Caki2 (cell line): ENCODE measurements around the gene PLXNA4. TPM values are rescaled to one million over a fixed set of nuclear protein-coding genes. Genes with fewer than 3 reads are reported as not detected.

ENCODE experiments used
- DNase-seq: peaks from one replicate; pipeline ENCODE4 v3.0.0-alpha.2; 2015; ENCODE audit warnings: low read depth
- in situ Hi-C: cut with HindIII; loops from 2 replicates; pipeline ENCODE4 v1.10.0; 2016; ENCODE audit warnings: low sequenced_read_pairs, low pct_unique_long_range_greater_than_20kb, mixed read lengths
- total RNA-seq: library from RNA; depleted of rRNA; stranded (reverse); fragments of >200 nt; shearing (Covaris generic); gene quantifications from 2 replicates; pipeline ENCODE4 v1.2.3, GENCODE V29; 2014; ENCODE audit warnings: low replicate concordance

The PLXNA4 gene
- total RNA-seq, 1 experiment from 2014 or later = 0.34 TPM

- in situ Hi-C loops = no loop called here
Observed at GRCh38 chr7:132466367-132466766, 109.9 kb downstream of the PLXNA4 start.

GRCh38 chr7:132465516-132465915, 110.8 kb downstream of the PLXNA4 start:
- DNase-seq = no peak
- in situ Hi-C loops = no loop called here

More at GRCh38 chr7:132466367-132466766, 109.9 kb downstream of the PLXNA4 start:
- DNase-seq = no peak

GRCh38 chr7:132464740-132465139, 111.5 kb downstream of the PLXNA4 start:
- DNase-seq = no peak
- in situ Hi-C loops = no loop called here

- DNase-seq = no peak
- in situ Hi-C loops = no loop called here
Observed at GRCh38 chr7:132463922-132464321, 112.3 kb downstream of the PLXNA4 start.

GRCh38 chr7:132462478-132462877, 113.8 kb downstream of the PLXNA4 start:
- in situ Hi-C loops = no loop called here
- no peak for DNase-seq

GRCh38 chr7:132461032-132461592, 115.2 kb downstream of the PLXNA4 start:
- no peak for DNase-seq
- in situ Hi-C loops = no loop called here

GRCh38 chr7:132458729-132459128, 117.5 kb downstream of the PLXNA4 start:
- in situ Hi-C loops = no loop called here
- DNase-seq = no peak

GRCh38 chr7:132457658-132458057, 118.6 kb downstream of the PLXNA4 start:
- no peak for DNase-seq
- in situ Hi-C loops = no loop called here

GRCh38 chr7:132456418-132456817, 119.9 kb downstream of the PLXNA4 start:
- no peak for DNase-seq
- in situ Hi-C loops = no loop called here

- in situ Hi-C loops = no loop called here
- no peak for DNase-seq
Observed at GRCh38 chr7:132455378-132455777, 120.9 kb downstream of the PLXNA4 start.

GRCh38 chr7:132453826-132454225, 122.4 kb downstream of the PLXNA4 start:
- in situ Hi-C loops = no loop called here
- no peak for DNase-seq

GRCh38 chr7:132451161-132451560, 125.1 kb downstream of the PLXNA4 start:
- no peak for DNase-seq
- in situ Hi-C loops = no loop called here

- DNase-seq = no peak
- in situ Hi-C loops = no loop called here
Observed at GRCh38 chr7:132450696-132451095, 125.6 kb downstream of the PLXNA4 start.

- in situ Hi-C loops = no loop called here
Observed at GRCh38 chr7:132450188-132450587, 126.1 kb downstream of the PLXNA4 start.

GRCh38 chr7:132446666-132447278, 129.5 kb downstream of the PLXNA4 start:
- in situ Hi-C loops = no loop called here

More at GRCh38 chr7:132450188-132450587, 126.1 kb downstream of the PLXNA4 start:
- DNase-seq = no peak

GRCh38 chr7:132446260-132446659, 130.0 kb downstream of the PLXNA4 start:
- in situ Hi-C loops = no loop called here
- DNase-seq = no peak

More at GRCh38 chr7:132446666-132447278, 129.5 kb downstream of the PLXNA4 start:
- DNase-seq = no peak

GRCh38 chr7:132443761-132444520, 132.3 kb downstream of the PLXNA4 start:
- in situ Hi-C loops = no loop called here
- no peak for DNase-seq

- in situ Hi-C loops = no loop called here
- DNase-seq = no peak
Observed at GRCh38 chr7:132441935-132442334, 134.3 kb downstream of the PLXNA4 start.

- DNase-seq = no peak
- in situ Hi-C loops = no loop called here
Observed at GRCh38 chr7:132440151-132440550, 136.1 kb downstream of the PLXNA4 start.
